Articular chondrocyte of knee joint (primary cell): ENCODE data around the gene ZNF525. TPM values are rescaled to one million over a fixed set of nuclear protein-coding genes. Genes with fewer than 3 reads are reported as not detected.

Source experiments
- small RNA-seq: library from RNA; depleted of rRNA; stranded (forward); fragments of <200 nt; gene quantifications from one replicate; pipeline ENCODE3, GENCODE V24; 2012
- total RNA-seq: library from RNA; depleted of rRNA; stranded (reverse); fragments of >200 nt; gene quantifications from 2 replicates; pipeline ENCODE4 v1.2.3, GENCODE V29; 2012

The ZNF525 gene
- total RNA-seq: 6.4 and 9.1 TPM in 2 replicates

DNA sequence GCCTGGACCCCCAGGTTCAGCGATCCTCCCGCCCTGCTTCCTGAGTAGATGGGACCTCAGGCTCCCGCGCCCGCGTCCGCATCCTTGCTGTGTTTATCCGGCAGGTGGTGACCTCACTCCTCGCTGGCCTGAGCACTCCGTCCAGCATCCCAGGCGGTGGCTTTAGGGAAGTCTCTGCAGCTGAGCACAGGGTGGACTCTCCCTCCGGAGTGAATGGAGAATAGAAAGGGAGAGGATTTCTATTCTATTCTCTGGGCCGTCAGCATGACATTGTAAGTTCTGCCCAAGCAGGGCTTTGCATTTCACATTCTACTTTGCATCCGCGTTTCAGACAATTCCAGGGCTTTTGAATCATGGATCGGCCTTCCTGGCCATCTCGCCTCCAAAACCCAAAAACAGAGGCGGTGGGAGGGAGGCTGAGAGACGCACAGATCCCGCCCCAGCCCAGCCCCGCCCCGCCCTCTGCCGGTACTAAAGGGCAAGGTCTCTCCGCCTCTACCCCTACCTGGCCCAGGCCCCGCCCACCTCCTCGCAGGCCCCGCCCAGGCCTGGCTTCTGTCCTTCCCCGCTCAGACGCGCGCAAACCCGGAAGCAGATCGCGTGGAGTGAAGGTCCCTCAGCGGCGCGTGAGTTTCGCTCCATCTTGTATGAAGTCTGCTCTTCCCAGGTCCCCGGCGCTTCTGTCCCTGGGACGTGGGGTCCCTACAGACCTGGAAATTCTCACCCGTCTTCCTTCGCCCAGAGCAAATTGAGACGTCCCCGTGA is at the start of gene ZNF525:
TSS of gene ZNF525 (plus strand) at position 572 of the 765 bp plus-strand sequence. CDS start 6,577 bp downstream, outside the sequence.

DNA sequence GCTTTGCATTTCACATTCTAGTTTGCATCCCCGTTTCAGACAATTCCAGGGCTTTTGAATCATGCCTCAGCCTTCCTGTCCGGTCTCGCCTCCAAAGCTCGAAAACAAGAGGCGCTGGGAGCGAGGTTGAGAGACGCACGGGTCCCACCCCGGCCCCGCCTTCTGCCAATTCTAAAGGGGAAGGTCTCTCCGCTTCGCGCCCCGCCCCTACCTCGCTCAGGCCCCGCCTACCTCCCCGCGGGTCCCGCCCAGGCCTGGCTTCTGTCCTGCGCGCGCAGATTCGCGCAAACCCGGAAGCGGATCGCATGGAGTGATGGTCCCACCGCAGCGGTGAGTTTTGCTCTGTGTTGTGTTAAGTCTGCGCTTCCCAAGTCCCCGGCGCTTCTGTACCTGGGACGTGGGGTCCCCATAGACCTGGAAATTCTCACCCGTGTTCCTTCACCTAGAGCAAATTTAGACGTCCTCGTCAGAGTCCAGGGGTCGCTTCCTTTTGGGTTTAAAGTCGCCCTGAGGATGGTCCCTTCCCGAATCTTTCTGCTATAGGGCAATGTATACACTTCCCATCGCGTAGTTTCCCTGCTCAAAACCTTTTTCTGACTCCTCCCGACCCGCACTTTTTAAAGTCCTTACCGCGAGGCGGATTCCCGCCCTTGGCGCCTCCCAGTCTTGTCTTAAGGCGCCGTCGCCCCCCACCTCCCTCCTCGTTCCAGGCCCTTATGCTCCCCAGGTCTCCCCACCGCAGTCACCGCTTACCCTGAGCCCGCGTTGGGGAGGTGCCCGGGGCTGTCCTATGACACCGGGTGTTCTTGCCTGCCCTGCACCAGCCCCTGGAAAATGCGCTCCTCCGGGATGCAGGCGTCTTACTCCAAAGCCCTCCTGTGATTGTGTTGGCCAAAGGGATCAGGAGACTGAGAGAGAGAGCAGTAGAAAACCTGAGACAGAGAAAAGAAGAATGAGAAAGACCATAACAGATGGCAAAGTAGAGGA is 31.7 kb upstream of the ZNF525 start, which contains the start of gene ZNF845:
TSS of gene ZNF845 (plus strand) at position 287 of the 987 bp plus-strand sequence. CDS start 7,559 bp downstream, outside the sequence.

DNA sequence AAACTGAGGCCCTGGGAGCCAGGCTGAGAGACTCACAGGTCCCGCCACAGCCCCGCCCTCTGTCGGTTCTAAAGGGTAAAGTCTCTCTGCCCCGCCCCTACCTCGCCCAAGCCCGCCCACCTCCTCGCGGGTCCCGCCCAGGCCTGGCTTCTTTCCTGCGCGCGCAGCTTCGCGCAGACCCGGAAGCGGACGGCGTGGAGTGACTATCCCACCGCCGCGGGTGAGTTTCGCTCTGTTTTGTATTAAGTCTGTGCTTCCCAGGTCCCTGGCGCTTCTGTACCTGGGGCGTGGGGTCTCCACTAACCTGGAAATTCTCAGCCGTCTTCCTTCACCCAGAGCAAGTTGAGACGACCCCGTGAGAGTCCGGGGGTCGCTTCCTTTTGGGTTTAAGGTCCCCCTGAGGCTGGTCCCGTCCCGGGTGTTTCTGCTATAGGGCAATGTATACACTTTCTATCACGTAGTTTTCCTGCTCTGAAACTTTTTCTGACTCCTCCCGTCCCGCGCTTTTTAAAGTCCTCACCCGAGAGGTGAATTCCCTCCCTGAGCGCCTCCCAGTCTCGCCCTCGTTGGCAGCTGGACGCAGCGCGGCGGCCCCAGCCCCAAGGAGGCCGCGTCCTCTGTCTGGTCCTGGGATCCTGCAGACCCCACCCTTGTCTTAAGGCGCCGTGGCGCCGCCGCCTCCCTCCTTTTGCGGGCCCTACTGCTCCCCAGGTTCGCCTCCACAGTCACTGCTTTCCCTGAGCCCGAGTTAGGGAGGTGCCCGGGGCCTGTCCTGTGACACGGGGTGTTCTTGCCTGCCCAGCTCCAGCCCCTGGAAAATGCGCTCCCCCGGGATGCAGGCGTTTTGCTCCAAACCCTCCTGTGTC is 29.7 kb downstream of the ZNF525 start, which contains the start of gene ZNF765:
TSS of gene ZNF765 (plus strand) at position 176 of the 866 bp plus-strand sequence. CDS start 2,867 bp downstream, outside the sequence.

DNA sequence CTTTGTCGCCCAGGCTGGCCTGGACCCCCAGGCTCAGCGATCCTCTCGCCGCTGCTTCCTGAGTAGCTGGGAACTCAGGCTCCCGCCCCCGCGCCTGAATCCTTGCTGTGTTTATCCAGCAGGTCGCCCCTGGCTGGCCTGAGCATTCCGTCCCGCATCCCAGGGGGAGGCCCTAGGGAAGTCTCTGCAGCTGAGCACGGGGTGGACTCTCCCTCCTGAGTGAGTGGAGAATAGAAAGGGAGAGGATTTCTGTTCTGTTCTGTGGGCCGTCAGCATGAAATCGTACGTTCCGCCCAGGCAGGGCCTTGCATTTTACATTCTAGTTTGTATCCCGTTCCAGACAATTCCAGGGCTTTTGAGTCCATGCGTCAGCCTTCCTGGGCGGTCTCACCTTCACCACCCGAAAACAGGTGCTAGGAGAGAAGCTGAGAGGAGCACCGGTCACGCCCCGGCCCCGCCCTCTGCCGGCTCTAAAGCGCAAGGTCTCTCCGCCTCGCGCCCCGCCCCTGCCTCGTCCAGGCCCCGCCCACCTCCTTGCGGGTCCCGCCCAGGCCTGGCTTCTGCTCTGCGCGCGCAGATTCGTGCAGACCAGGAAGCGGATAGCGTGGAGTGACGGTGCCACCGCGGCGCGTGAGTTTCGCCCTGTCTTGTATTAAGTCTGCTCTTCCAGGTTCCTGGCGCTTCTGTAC is 66.0 kb downstream of the ZNF525 start, which contains the start of gene ZNF761:
TSS of gene ZNF761 (plus strand) at position 586 of the 689 bp plus-strand sequence. CDS start 15,285 bp downstream, outside the sequence.

Small RNA genes lying within 50 kb of the gene (small RNA-seq; reads per million reads assigned to genes)
- gene RPL39P36: not detected

Other genes with a start within 250 kb of the ZNF525 start
- gene ZNF415, start 232.8 kb upstream of the ZNF525 start, total RNA-seq: 10.1 and 18.5 TPM in 2 replicates
- 11.0 and 12.0 TPM in 2 replicates for gene ZNF347, start 206.7 kb upstream of the ZNF525 start, total RNA-seq
- gene ZNF665, start 172.3 kb upstream of the ZNF525 start, total RNA-seq: 3.0 and 6.5 TPM in 2 replicates
- 19.9 and 22.5 TPM in 2 replicates for gene ZNF677, start 110.8 kb upstream of the ZNF525 start, total RNA-seq
- gene VN1R2, start 107.4 kb upstream of the ZNF525 start, total RNA-seq: not detected in 2 replicates
- gene VN1R4, start 98.0 kb upstream of the ZNF525 start, total RNA-seq: not detected in 2 replicates
- 9.0 and 11.1 TPM in 2 replicates for gene ZNF845, start 32.0 kb upstream of the ZNF525 start, total RNA-seq
- 12.8 and 14.9 TPM in 2 replicates for gene ZNF765, start 29.4 kb downstream of the ZNF525 start, total RNA-seq
- 12.9 and 16.6 TPM in 2 replicates for gene ZNF761, start 66.3 kb downstream of the ZNF525 start, total RNA-seq
- gene ZNF813, start 102.0 kb downstream of the ZNF525 start, total RNA-seq: 4.4 and 4.9 TPM in 2 replicates
- 19.5 and 26.8 TPM in 2 replicates for gene ZNF331, start 172.4 kb downstream of the ZNF525 start, total RNA-seq